Type B pancreatic cell (in vitro differentiated cells): ENCODE results near the gene PPP1R3G. TPM values are rescaled to one million over a fixed set of nuclear protein-coding genes. Genes with fewer than 3 reads are reported as not detected.

ENCODE experiments used
- DNase-seq: peaks from one replicate; pipeline ENCODE4 v3.0.0; 2021; ENCODE audit warnings: mixed read lengths; ENCODE audit not compliant: unreplicated experiment; ENCODE audit errors: extremely low spot score
- H3K27ac Mint-ChIP-seq: 2 replicates; pipeline ENCODE4 v1.8.0; 2021; ENCODE audit warnings: mild to moderate bottlenecking, mixed read lengths
- H3K27me3 Mint-ChIP-seq: 2 replicates; pipeline ENCODE4 v1.8.0; 2021; ENCODE audit warnings: mixed read lengths
- H3K36me3 Mint-ChIP-seq: 2 replicates; pipeline ENCODE4 v1.8.0; 2021; ENCODE audit warnings: mixed read lengths
- H3K4me1 Mint-ChIP-seq: one replicate; pipeline ENCODE4 v1.8.0; 2021; ENCODE audit warnings: mixed read lengths; ENCODE audit not compliant: unreplicated experiment
- H3K4me3 Mint-ChIP-seq: 2 replicates; pipeline ENCODE4 v1.8.0; 2021; ENCODE audit warnings: mild to moderate bottlenecking, mixed read lengths
- H3K9me3 Mint-ChIP-seq: 2 replicates; pipeline ENCODE4 v1.8.0; 2021; ENCODE audit warnings: mixed read lengths
- CTCF ChIP-seq: fragments of 200-600 bp; sonication (generic); conservative IDR thresholded peaks from 2 replicates; pipeline ENCODE4 v1.5.0; 2021; ENCODE audit warnings: antibody characterized with exemption, mild to moderate bottlenecking
- total RNA-seq: library from RNA; stranded (reverse); gene quantifications from 2 replicates; pipeline ENCODE4 v1.2.1, GENCODE V29; 2021; ENCODE audit warnings: low replicate concordance

Gene PPP1R3G
- total RNA-seq, 1 donor from 2014 or later = 0.19 TPM

- H3K4me3 Mint-ChIP-seq = no peak overlapping the region
- H3K9me3 Mint-ChIP-seq = no peaks in the 10 kb centered on the region
- no peak for DNase-seq
- peaks cover 19% of the 10 kb centered on the region for H3K27me3 Mint-ChIP-seq
- H3K36me3 Mint-ChIP-seq = no peaks in the 10 kb centered on the region
- H3K4me1 Mint-ChIP-seq = peaks cover 7% of the 10 kb centered on the region
- no peak for TF ChIP-seq CTCF
- H3K27ac Mint-ChIP-seq = no peak overlapping the region
These were observed 9.2 kb downstream of the PPP1R3G start for GRCh38 chr6:5094327-5094726.

GRCh38 chr6:5095236-5095635 is 10.1 kb downstream of the PPP1R3G start:
- TF ChIP-seq CTCF = no peak
- no peaks in the 10 kb centered on the region for H3K36me3 Mint-ChIP-seq

GRCh38 chr6:5096482-5096881 is 11.3 kb downstream of the PPP1R3G start:
- Mint-ChIP-seq H3K36me3 (no peaks in the 10 kb centered on the region), H3K4me1 (peaks cover 5% of the 10 kb centered on the region), H3K9me3 (no peaks in the 10 kb centered on the region), H3K4me3 (no peak overlapping the region), H3K27me3 (peaks cover 10% of the 10 kb centered on the region), H3K27ac (no peak overlapping the region)
- no peak for TF ChIP-seq CTCF
- DNase-seq = no peak

More at GRCh38 chr6:5095236-5095635, 10.1 kb downstream of the PPP1R3G start:
- H3K4me1 Mint-ChIP-seq = peaks cover 7% of the 10 kb centered on the region
- no peak for DNase-seq
- H3K27me3 Mint-ChIP-seq = peaks cover 16% of the 10 kb centered on the region
- no peak overlapping the region for H3K27ac Mint-ChIP-seq
- no peaks in the 10 kb centered on the region for H3K9me3 Mint-ChIP-seq
- H3K4me3 Mint-ChIP-seq = no peak overlapping the region

- Mint-ChIP-seq H3K9me3 (no peaks in the 10 kb centered on the region), H3K27ac (no peak overlapping the region), H3K4me3 (no peak overlapping the region), H3K36me3 (no peaks in the 10 kb centered on the region), H3K4me1 (no peaks in the 10 kb centered on the region), H3K27me3 (peaks cover 5% of the 10 kb centered on the region)
- no peak for DNase-seq
- TF ChIP-seq CTCF = no peak
These were observed 13.5 kb downstream of the PPP1R3G start for GRCh38 chr6:5098501-5099270.

GRCh38 chr6:5099537-5099936 is 14.4 kb downstream of the PPP1R3G start:
- TF ChIP-seq CTCF = no peak
- Mint-ChIP-seq H3K4me1 (no peaks in the 10 kb centered on the region), H3K27ac (no peak overlapping the region), H3K4me3 (no peak overlapping the region), H3K27me3 (peaks cover 4% of the 10 kb centered on the region), H3K36me3 (no peaks in the 10 kb centered on the region), H3K9me3 (no peaks in the 10 kb centered on the region)
- DNase-seq = no peak
